ENCODE measurements around the gene AQP6. TPM values are rescaled to one million over a fixed set of nuclear protein-coding genes. Genes with fewer than 3 reads are reported as not detected.
A peak's percentile ranks its signal among the peaks of the same experiment; 100 is the strongest.

Gene AQP6
- total RNA-seq, 1 experiment from 2014 or later: 0.31 TPM

- ChIA-PET CTCF (interaction anchor here (0.5 to 1.1 kb wide), 2 partner anchors 52 to 161 kb away, joined by 4 to 6 read pairs; no protein-coding TSS in a partner anchor), POLR2A (interaction anchor here (0.6 kb wide), 1 partner anchor 23 kb away, joined by 3 read pairs; no protein-coding TSS in a partner anchor)
- in situ Hi-C loops (cut with HindIII; ENCODE audit: low pct_unique_long_range_greater_than_20kb, low sequenced_read_pairs) (no loop called here), intact Hi-C loops (cut with micrococcal nuclease; ENCODE audit: unreplicated experiment) (no loop called here)
- H3K4me3 ChIP-seq (ENCODE audit: low read depth in 2 of 2, low read length in 2 of 2): no peak overlapping the region
- no peak overlapping the region for H3K27ac ChIP-seq (ENCODE audit: low read length)
- no peak for DNase-seq (ENCODE audit: low read depth, low spot score)
- peaks cover 8% of the 10 kb centered on the region; the same call in 1 of the 2 replicates for H3K36me3 ChIP-seq (ENCODE audit: control insufficient read depth, insufficient read depth, low read length)
- no peaks in the 10 kb centered on the region for H3K27me3 ChIP-seq (ENCODE audit: control insufficient read depth, insufficient read depth, low read length)
- peak; percentile 47; the same call in 1 of the 2 replicates for ATAC-seq
- peaks cover 31% of the 10 kb centered on the region for H3K4me1 ChIP-seq (ENCODE audit: control insufficient read depth, insufficient read depth, low read length)
- TF ChIP-seq POLR2AphosphoS5 (IDR thresholded peaks at IDR 0.05; ENCODE audit: low read depth, low read length): no peak
- no peak for TF ChIP-seq TCF7L2 (IDR thresholded peaks at IDR 0.05; ENCODE audit: low read depth, low read length)
- TF ChIP-seq REST (IDR thresholded peaks at IDR 0.05; ENCODE audit: insufficient read depth in 1 of 2, low read depth in 2 of 2, low read length in 1 of 2): no peak
- no peak for TF ChIP-seq SIN3A (IDR thresholded peaks at IDR 0.05; ENCODE audit: borderline replicate concordance, insufficient read depth, low read depth, low read length)
- no peak for TF ChIP-seq CTCF (IDR thresholded peaks at IDR 0.05)
- BruUV-seq (replicated peaks): no TSS peak
- H3K9me3 ChIP-seq (ENCODE audit: control insufficient read depth, insufficient read depth, low read depth, low read length): no peaks in the 10 kb centered on the region
Observed at GRCh38 chr12:50018968-50019367, 46.2 kb downstream of the AQP6 start.

GRCh38 chr12:50019524-50019923, 46.8 kb downstream of the AQP6 start:
- in situ Hi-C loops (cut with HindIII; ENCODE audit: low pct_unique_long_range_greater_than_20kb, low sequenced_read_pairs): no loop called here
- ChIA-PET POLR2A (interaction anchor here (0.6 kb wide), 2 partner anchors 24 to 484 kb away, joined by 3 to 11 read pairs; no protein-coding TSS in a partner anchor), CTCF (interaction anchor here (0.5 to 1.1 kb wide), 2 partner anchors 52 to 160 kb away, joined by 4 to 6 read pairs; no protein-coding TSS in a partner anchor)
- Histone ChIP-seq H3K27me3 (ENCODE audit: control insufficient read depth, insufficient read depth, low read length) (no peaks in the 10 kb centered on the region), H3K4me1 (ENCODE audit: control insufficient read depth, insufficient read depth, low read length) (peaks cover 33% of the 10 kb centered on the region), H3K9me3 (ENCODE audit: control insufficient read depth, insufficient read depth, low read depth, low read length) (no peaks in the 10 kb centered on the region), H3K4me3 (ENCODE audit: low read depth in 2 of 2, low read length in 2 of 2) (no peak overlapping the region), H3K27ac (ENCODE audit: low read length) (no peak overlapping the region), H3K36me3 (ENCODE audit: control insufficient read depth, insufficient read depth, low read length) (0 out of 2 replicates have a peak, but pooled peaks cover 4% of the 10 kb centered on the region)
- no peak for TF ChIP-seq REST (IDR thresholded peaks at IDR 0.05; ENCODE audit: insufficient read depth in 1 of 2, low read depth in 2 of 2, low read length in 1 of 2)
- TF ChIP-seq CTCF (IDR thresholded peaks at IDR 0.05): no peak
- no peak for TF ChIP-seq SIN3A (IDR thresholded peaks at IDR 0.05; ENCODE audit: borderline replicate concordance, insufficient read depth, low read depth, low read length)
- TF ChIP-seq TCF7L2 (IDR thresholded peaks at IDR 0.05; ENCODE audit: low read depth, low read length): no peak
- ATAC-seq (no peak), DNase-seq (ENCODE audit: low read depth, low spot score) (no peak)
- intact Hi-C loops (cut with micrococcal nuclease; ENCODE audit: unreplicated experiment): no loop called here
- no TSS peak for BruUV-seq (replicated peaks)

Measured in Panc1 (cell line).